ENCODE results near the gene HEG1.

HEG1 gene

GRCh38 chr3:125078951-125079674 lies 23.3 kb upstream of the HEG1 start:
- Histone ChIP-seq H3K9me3 (ENCODE audit: insufficient read depth, low read length) (no peaks in the 10 kb centered on the region), H3K9me2 (replicated peaks; ENCODE audit: insufficient read depth, low read length) (no peaks in the 10 kb centered on the region), H2AFZ (ENCODE audit: low read depth, low read length, severe bottlenecking) (no peak overlapping the region), H3K27me3 (ENCODE audit: low read length) (no peaks in the 10 kb centered on the region), H3F3A (ENCODE audit: insufficient read depth) (no peaks in the 10 kb centered on the region), H3K36me3 (ENCODE audit: low read length) (no peaks in the 10 kb centered on the region), H3K4me3 (ENCODE audit: insufficient read depth, low read length, poor library complexity, severe bottlenecking) (no peak overlapping the region), H4K20me1 (ENCODE audit: low read depth, low read length) (no peaks in the 10 kb centered on the region), H3K4me2 (ENCODE audit: low read depth, low read length, poor library complexity, severe bottlenecking) (no peak overlapping the region), H3K79me2 (ENCODE audit: insufficient read depth, low read length) (no peaks in the 10 kb centered on the region), H3K9ac (ENCODE audit: low read length) (no peak overlapping the region), H3K27ac (ENCODE audit: low read depth, low read length) (no peak overlapping the region)
- no peak for TF ChIP-seq EZH2phosphoT487 (conservative IDR thresholded peaks at IDR 0.05; ENCODE audit: low read length)
- TF ChIP-seq CTCF (IDR thresholded peaks at IDR 0.05; ENCODE audit: insufficient read depth, low read length, poor library complexity, severe bottlenecking): no peak

GRCh38 chr3:125077864-125078263 lies 22.1 kb upstream of the HEG1 start:
- no peak overlapping the region for H2AFZ ChIP-seq (ENCODE audit: low read depth, low read length, severe bottlenecking)
- no peak overlapping the region for H3K4me2 ChIP-seq (ENCODE audit: low read depth, low read length, poor library complexity, severe bottlenecking)
- no peaks in the 10 kb centered on the region for H3F3A ChIP-seq (ENCODE audit: insufficient read depth)
- no peaks in the 10 kb centered on the region for H3K9me3 ChIP-seq (ENCODE audit: insufficient read depth, low read length)
- H3K27me3 ChIP-seq (ENCODE audit: low read length): no peaks in the 10 kb centered on the region
- no peaks in the 10 kb centered on the region for H3K36me3 ChIP-seq (ENCODE audit: low read length)
- no peaks in the 10 kb centered on the region for H4K20me1 ChIP-seq (ENCODE audit: low read depth, low read length)
- no peak overlapping the region for H3K4me3 ChIP-seq (ENCODE audit: insufficient read depth, low read length, poor library complexity, severe bottlenecking)
- H3K9me2 ChIP-seq (replicated peaks; ENCODE audit: insufficient read depth, low read length): no peaks in the 10 kb centered on the region
- no peak overlapping the region for H3K9ac ChIP-seq (ENCODE audit: low read length)
- no peaks in the 10 kb centered on the region for H3K79me2 ChIP-seq (ENCODE audit: insufficient read depth, low read length)
- H3K27ac ChIP-seq (ENCODE audit: low read depth, low read length): no peak overlapping the region
- TF ChIP-seq CTCF (IDR thresholded peaks at IDR 0.05; ENCODE audit: insufficient read depth, low read length, poor library complexity, severe bottlenecking): no peak
- TF ChIP-seq EZH2phosphoT487 (conservative IDR thresholded peaks at IDR 0.05; ENCODE audit: low read length): no peak

GRCh38 chr3:125076464-125076863 lies 20.7 kb upstream of the HEG1 start:
- H3K27ac ChIP-seq (ENCODE audit: low read depth, low read length): no peak overlapping the region
- no peaks in the 10 kb centered on the region for H3K9me3 ChIP-seq (ENCODE audit: insufficient read depth, low read length)
- H4K20me1 ChIP-seq (ENCODE audit: low read depth, low read length): no peaks in the 10 kb centered on the region
- H3K79me2 ChIP-seq (ENCODE audit: insufficient read depth, low read length): no peaks in the 10 kb centered on the region
- no peaks in the 10 kb centered on the region for H3F3A ChIP-seq (ENCODE audit: insufficient read depth)
- H2AFZ ChIP-seq (ENCODE audit: low read depth, low read length, severe bottlenecking): no peak overlapping the region
- no peaks in the 10 kb centered on the region for H3K9me2 ChIP-seq (replicated peaks; ENCODE audit: insufficient read depth, low read length)
- H3K4me2 ChIP-seq (ENCODE audit: low read depth, low read length, poor library complexity, severe bottlenecking): no peak overlapping the region
- H3K36me3 ChIP-seq (ENCODE audit: low read length): no peaks in the 10 kb centered on the region
- H3K9ac ChIP-seq (ENCODE audit: low read length): no peak overlapping the region
- no peak overlapping the region for H3K4me3 ChIP-seq (ENCODE audit: insufficient read depth, low read length, poor library complexity, severe bottlenecking)
- no peaks in the 10 kb centered on the region for H3K27me3 ChIP-seq (ENCODE audit: low read length)
- no peak for TF ChIP-seq EZH2phosphoT487 (conservative IDR thresholded peaks at IDR 0.05; ENCODE audit: low read length)
- TF ChIP-seq CTCF (IDR thresholded peaks at IDR 0.05; ENCODE audit: insufficient read depth, low read length, poor library complexity, severe bottlenecking): no peak

Data from SU-DHL-6 (cell line).